SK-N-SH treated with all-trans-retinoic acid at 6 μM for 48 hours (cell line): ENCODE data around the gene RNF26.

ENCODE experiments used
- ARNTL ChIP-seq: fragments of 450-650 bp; formaldehyde crosslinking; IDR thresholded peaks from 2 replicates; pipeline ENCODE4 v1.5.0; 2020; ENCODE audit warnings: low read depth, mild to moderate bottlenecking, moderate library complexity, borderline replicate concordance
- CREB5 ChIP-seq: fragments of 250-450 bp; sonication (Bioruptor Pico); IDR thresholded peaks from 2 replicates; pipeline ENCODE4 v1.5.1; 2020; ENCODE audit warnings: low read depth, mild to moderate bottlenecking, moderate library complexity
- OSR1 ChIP-seq: fragments of 250-450 bp; sonication (Bioruptor Pico); IDR thresholded peaks from 2 replicates; pipeline ENCODE4 v1.8.0; 2022; ENCODE audit warnings: moderate library complexity, mild to moderate bottlenecking, inconsistent platforms
- POU6F1 ChIP-seq: fragments of 250-450 bp; sonication (Bioruptor Pico); IDR thresholded peaks from 2 replicates; pipeline ENCODE4 v1.8.0; 2021; ENCODE audit warnings: low read depth, mild to moderate bottlenecking, moderate library complexity, borderline replicate concordance
- TCF4 ChIP-seq: fragments of 250-450 bp; sonication (Bioruptor Pico); IDR thresholded peaks from 2 replicates; pipeline ENCODE4 v1.8.0; 2021; ENCODE audit warnings: mild to moderate bottlenecking, moderate library complexity, borderline replicate concordance
- ZFP3 ChIP-seq: fragments of 250-450 bp; sonication (Bioruptor Pico); IDR thresholded peaks from 2 replicates; pipeline ENCODE4 v1.5.0; 2020; ENCODE audit warnings: mild to moderate bottlenecking, moderate library complexity
- ZFP30 ChIP-seq: fragments of 450-650 bp; formaldehyde crosslinking; IDR thresholded peaks from 2 replicates; pipeline ENCODE4 v1.5.0; 2022; ENCODE audit warnings: mild to moderate bottlenecking, moderate library complexity
- ZNF8 ChIP-seq: fragments of 450-650 bp; formaldehyde crosslinking; IDR thresholded peaks from 2 replicates; pipeline ENCODE4 v1.5.0; 2020; ENCODE audit warnings: mild to moderate bottlenecking, moderate library complexity
- TF ChIP-seq, protein P1 (sequence below): fragments of 250-450 bp; sonication (Bioruptor Pico); IDR thresholded peaks from 2 replicates; pipeline ENCODE4 v1.5.1; 2021; ENCODE audit warnings: mild to moderate bottlenecking, moderate library complexity
- TF ChIP-seq, protein P2 (sequence below): fragments of 250-450 bp; sonication (Bioruptor Pico); IDR thresholded peaks from 2 replicates; pipeline ENCODE4 v1.8.0; 2020; ENCODE audit warnings: mild to moderate bottlenecking, moderate library complexity, borderline replicate concordance

GRCh38 chr11:119363081-119363850 is 28.9 kb downstream of the RNF26 start:
- TF ChIP-seq, protein P1, sequence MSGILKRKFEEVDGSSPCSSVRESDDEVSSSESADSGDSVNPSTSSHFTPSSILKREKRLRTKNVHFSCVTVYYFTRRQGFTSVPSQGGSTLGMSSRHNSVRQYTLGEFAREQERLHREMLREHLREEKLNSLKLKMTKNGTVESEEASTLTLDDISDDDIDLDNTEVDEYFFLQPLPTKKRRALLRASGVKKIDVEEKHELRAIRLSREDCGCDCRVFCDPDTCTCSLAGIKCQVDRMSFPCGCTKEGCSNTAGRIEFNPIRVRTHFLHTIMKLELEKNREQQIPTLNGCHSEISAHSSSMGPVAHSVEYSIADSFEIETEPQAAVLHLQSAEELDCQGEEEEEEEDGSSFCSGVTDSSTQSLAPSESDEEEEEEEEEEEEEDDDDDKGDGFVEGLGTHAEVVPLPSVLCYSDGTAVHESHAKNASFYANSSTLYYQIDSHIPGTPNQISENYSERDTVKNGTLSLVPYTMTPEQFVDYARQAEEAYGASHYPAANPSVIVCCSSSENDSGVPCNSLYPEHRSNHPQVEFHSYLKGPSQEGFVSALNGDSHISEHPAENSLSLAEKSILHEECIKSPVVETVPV (CRISPR knock-in tag), result no peak
- TF ChIP-seq ZFP30 (CRISPR knock-in tag) (no peak), ZNF8 (CRISPR knock-in tag) (no peak), OSR1 (no peak), ARNTL (CRISPR knock-in tag) (no peak), CREB5 (CRISPR knock-in tag) (no peak), TCF4 (CRISPR knock-in tag) (no peak), ZFP3 (no peak), POU6F1 (CRISPR knock-in tag) (no peak)
- TF ChIP-seq, protein P2, sequence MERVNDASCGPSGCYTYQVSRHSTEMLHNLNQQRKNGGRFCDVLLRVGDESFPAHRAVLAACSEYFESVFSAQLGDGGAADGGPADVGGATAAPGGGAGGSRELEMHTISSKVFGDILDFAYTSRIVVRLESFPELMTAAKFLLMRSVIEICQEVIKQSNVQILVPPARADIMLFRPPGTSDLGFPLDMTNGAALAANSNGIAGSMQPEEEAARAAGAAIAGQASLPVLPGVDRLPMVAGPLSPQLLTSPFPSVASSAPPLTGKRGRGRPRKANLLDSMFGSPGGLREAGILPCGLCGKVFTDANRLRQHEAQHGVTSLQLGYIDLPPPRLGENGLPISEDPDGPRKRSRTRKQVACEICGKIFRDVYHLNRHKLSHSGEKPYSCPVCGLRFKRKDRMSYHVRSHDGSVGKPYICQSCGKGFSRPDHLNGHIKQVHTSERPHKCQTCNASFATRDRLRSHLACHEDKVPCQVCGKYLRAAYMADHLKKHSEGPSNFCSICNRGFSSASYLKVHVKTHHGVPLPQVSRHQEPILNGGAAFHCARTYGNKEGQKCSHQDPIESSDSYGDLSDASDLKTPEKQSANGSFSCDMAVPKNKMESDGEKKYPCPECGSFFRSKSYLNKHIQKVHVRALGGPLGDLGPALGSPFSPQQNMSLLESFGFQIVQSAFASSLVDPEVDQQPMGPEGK (CRISPR knock-in tag), result no peak
